ENCODE data around the gene CAMK1D.

The CAMK1D gene

GRCh38 chr10:12500381-12501303 lies 151.3 kb downstream of the CAMK1D start (continued):
- TF ChIP-seq ZBTB8A (tag by site-specific recombination; IDR thresholded peaks at IDR 0.05) (0 out of 2 replicates have a peak, but pooled peaks have one; percentile 25), ZNF394 (tag by site-specific recombination; IDR thresholded peaks at IDR 0.05; ENCODE audit: borderline replicate concordance) (no peak), ZBTB17 (tag by site-specific recombination; IDR thresholded peaks at IDR 0.05) (peak; percentile 84), IKZF3 (tag by site-specific recombination; IDR thresholded peaks at IDR 0.05) (peak; percentile 56), MZF1 (tag by site-specific recombination; IDR thresholded peaks at IDR 0.05; ENCODE audit: borderline replicate concordance) (peak; percentile 87), PRDM1 (tag by site-specific recombination; IDR thresholded peaks at IDR 0.05) (peak; percentile 64), SCRT1 (tag by site-specific recombination; IDR thresholded peaks at IDR 0.05; ENCODE audit: borderline replicate concordance) (peak; percentile 28; the same call in 1 of the 2 replicates), SCRT2 (tag by site-specific recombination; IDR thresholded peaks at IDR 0.05) (peak; percentile 86), OSR2 (tag by site-specific recombination; IDR thresholded peaks at IDR 0.05) (peak; percentile 26; the same call in 1 of the 2 replicates), ZNF18 (tag by site-specific recombination; IDR thresholded peaks at IDR 0.05) (peak; percentile 92), ZBTB49 (tag by site-specific recombination; IDR thresholded peaks at IDR 0.05; ENCODE audit: low read depth) (no peak), ZNF513 (tag by site-specific recombination; IDR thresholded peaks at IDR 0.05) (0 out of 2 replicates have a peak, but pooled peaks have one; percentile 9), ZNF600 (tag by site-specific recombination; IDR thresholded peaks at IDR 0.05) (peak; percentile 33; the same call in 1 of the 2 replicates), ZBTB20 (tag by site-specific recombination; IDR thresholded peaks at IDR 0.05) (peak; percentile 74; the same call in 1 of the 2 replicates), GLI2 (tag by site-specific recombination; IDR thresholded peaks at IDR 0.05; ENCODE audit: borderline replicate concordance, low read depth) (no peak), ZBTB10 (tag by site-specific recombination; IDR thresholded peaks at IDR 0.05) (no peak)

- ChIA-PET CTCF (interaction anchor here (1.3 kb wide), 1 partner anchor 138 kb away, joined by 3 read pairs; no protein-coding TSS in a partner anchor), POLR2A (no interaction called here)
- 0 out of 2 replicates have a peak, but pooled peaks have one; percentile 6 for TF ChIP-seq ZBTB20 (tag by site-specific recombination; IDR thresholded peaks at IDR 0.05)
- TF ChIP-seq ZNF549 (tag by site-specific recombination; IDR thresholded peaks at IDR 0.05) = no peak
- no peak for TF ChIP-seq ZNF211 (tag by site-specific recombination; IDR thresholded peaks at IDR 0.05; ENCODE audit: low read depth)
- peaks cover 34% of the 10 kb centered on the region for H3K4me1 ChIP-seq (ENCODE audit: control insufficient read depth, insufficient read depth, low read length)
- H3K36me3 ChIP-seq (ENCODE audit: control insufficient read depth in 2 of 2, insufficient read depth in 1 of 2, low read length in 2 of 2) = no peaks in the 10 kb centered on the region
- peak overlapping the region; percentile 54; the same call in 1 of the 2 replicates for H3K27ac ChIP-seq (ENCODE audit: extremely low read depth, low read depth, low read length)
- no peak overlapping the region for H3K4me3 ChIP-seq (ENCODE audit: low read depth, low read length)
- no peaks in the 10 kb centered on the region for H3K9me3 ChIP-seq (ENCODE audit: control insufficient read depth, insufficient read depth, low read depth, low read length)
These were observed 152.0 kb downstream of the CAMK1D start for GRCh38 chr10:12501324-12501723.

Measured in HEK293 (cell line).